ENCODE results near the gene HMCN2. TPM values are rescaled to one million over a fixed set of nuclear protein-coding genes. Genes with fewer than 3 reads are reported as not detected.

The HMCN2 gene
- polyA plus RNA-seq, 1 experiment, result under 0.01 TPM

- no peak for DNase-seq (ENCODE audit: low read depth, low spot score)
- TF ChIP-seq CTCF (IDR thresholded peaks at IDR 0.05; ENCODE audit: low read depth, low read length), result no peak
- Histone ChIP-seq H3K27ac (ENCODE audit: low read depth, low read length) (no peak overlapping the region), H3K4me3 (ENCODE audit: low read depth, low read length) (no peak overlapping the region), H3K27me3 (ENCODE audit: control insufficient read depth, insufficient read depth, low read length) (peaks cover 84% of the 10 kb centered on the region), H3K9me3 (ENCODE audit: control insufficient read depth, insufficient read depth, low read length) (no peaks in the 10 kb centered on the region; the same call in 1 of the 2 replicates)
- ChIA-PET POLR2A (interaction anchor here (0.7 kb wide), 1 partner anchor 371 kb away, joined by 4 read pairs; no protein-coding TSS in a partner anchor), CTCF (interaction anchor here (1.1 kb wide), 1 partner anchor 21 kb away, joined by 4 read pairs; no protein-coding TSS in a partner anchor)
Observed at GRCh38 chr9:130263601-130264413, 1.8 kb upstream of the HMCN2 start.

- ChIA-PET CTCF (no interaction called here), POLR2A (interaction anchor here (0.6 to 0.7 kb wide), 2 partner anchors 195 to 315 kb away, joined by 3 read pairs; partner anchors contain the start of gene FUBP3)
- no peak overlapping the region for H3K27ac ChIP-seq (ENCODE audit: low read depth, low read length)
- no peak for DNase-seq (ENCODE audit: low read depth, low spot score)
- H3K4me3 ChIP-seq (ENCODE audit: low read depth, low read length), result no peak overlapping the region
- peaks cover 82% of the 10 kb centered on the region for H3K27me3 ChIP-seq (ENCODE audit: control insufficient read depth, insufficient read depth, low read length)
- no peaks in the 10 kb centered on the region; the same call in 1 of the 2 replicates for H3K9me3 ChIP-seq (ENCODE audit: control insufficient read depth, insufficient read depth, low read length)
- no peak for TF ChIP-seq CTCF (IDR thresholded peaks at IDR 0.05; ENCODE audit: low read depth, low read length)
Observed at GRCh38 chr9:130264414-130265350, 878 bp upstream of the HMCN2 start.

DNA sequence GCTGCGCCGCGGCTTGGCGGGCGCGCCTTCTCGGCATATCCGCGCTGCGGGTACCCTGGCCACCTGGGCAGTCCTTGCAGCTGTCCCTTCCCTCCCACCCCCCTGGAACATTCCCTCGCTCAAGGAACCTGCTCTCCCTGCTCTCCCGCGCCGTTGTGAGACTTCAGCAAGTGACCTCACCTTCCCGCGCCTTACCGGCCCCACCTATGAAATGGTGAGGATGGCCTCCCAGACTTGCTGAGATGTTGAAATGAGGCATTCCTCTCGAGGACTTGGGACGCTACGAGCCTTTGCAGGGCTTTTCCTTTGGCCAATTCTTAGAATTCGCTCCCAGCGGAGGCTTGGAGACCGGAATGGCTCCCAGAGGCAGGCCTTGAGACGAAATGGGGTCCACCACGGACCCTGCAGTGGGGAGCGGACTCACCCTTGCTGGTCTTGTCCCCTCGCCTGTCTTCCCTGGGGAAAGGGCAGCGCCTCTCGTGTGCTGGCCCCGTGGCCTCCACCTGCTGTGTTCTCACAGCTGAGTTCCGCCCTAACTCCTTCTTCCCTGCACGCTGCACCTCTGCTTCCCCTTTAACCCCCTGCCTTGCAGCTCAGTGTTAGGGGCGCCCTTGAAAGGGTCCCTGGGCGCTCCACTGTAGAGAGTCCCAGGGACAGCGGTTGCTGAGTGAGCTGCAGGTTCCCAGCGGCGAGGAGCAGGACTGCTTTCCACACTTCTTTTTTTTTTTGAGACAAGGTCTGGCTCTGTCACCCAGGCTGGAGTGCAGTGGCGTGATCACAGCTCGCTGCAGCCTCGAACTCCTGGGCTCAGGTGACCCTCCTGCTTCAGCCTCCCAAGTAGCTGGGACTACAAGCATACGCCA is 907 bp downstream of the HMCN2 start:
- no peak for DNase-seq (ENCODE audit: low read depth, low spot score)
- ChIA-PET POLR2A (interaction anchor here (0.6 kb wide), 1 partner anchor 120 kb away, joined by 3 read pairs; no protein-coding TSS in a partner anchor), CTCF (interaction anchor here (0.6 kb wide), 1 partner anchor 10 kb away, joined by 4 read pairs; no protein-coding TSS in a partner anchor)
- TF ChIP-seq CTCF (IDR thresholded peaks at IDR 0.05; ENCODE audit: low read depth, low read length), result no peak
- Histone ChIP-seq H3K27ac (ENCODE audit: low read depth, low read length) (no peak overlapping the region), H3K27me3 (ENCODE audit: control insufficient read depth, insufficient read depth, low read length) (peaks cover 72% of the 10 kb centered on the region), H3K9me3 (ENCODE audit: control insufficient read depth, insufficient read depth, low read length) (no peaks in the 10 kb centered on the region; the same call in 1 of the 2 replicates), H3K4me3 (ENCODE audit: low read depth, low read length) (no peak overlapping the region)

- DNase-seq (ENCODE audit: low read depth, low spot score), result no peak
- H3K4me3 ChIP-seq (ENCODE audit: low read depth, low read length), result no peak overlapping the region
- H3K27ac ChIP-seq (ENCODE audit: low read depth, low read length), result no peak overlapping the region
- no peak for TF ChIP-seq CTCF (IDR thresholded peaks at IDR 0.05; ENCODE audit: low read depth, low read length)
- CTCF ChIA-PET, result interaction anchor here (0.6 kb wide), 1 partner anchor 45 kb away, joined by 3 read pairs; no protein-coding TSS in a partner anchor
- POLR2A ChIA-PET, result interaction anchor here (0.6 kb wide), 2 partner anchors 62 to 193 kb away, joined by 5 to 6 read pairs; no protein-coding TSS in a partner anchor
- H3K9me3 ChIP-seq (ENCODE audit: control insufficient read depth, insufficient read depth, low read length), result no peaks in the 10 kb centered on the region; the same call in 1 of the 2 replicates
- peaks cover 59% of the 10 kb centered on the region for H3K27me3 ChIP-seq (ENCODE audit: control insufficient read depth, insufficient read depth, low read length)
Observed at GRCh38 chr9:130267930-130268329, 2.4 kb downstream of the HMCN2 start.

All from AG04450 (cell line).